ENCODE data around the gene ZNF790.
"Not testable (repeated sequence)": the region's sequence is repeated elsewhere in the genome, so short reads cannot be mapped to it uniquely, and the experiment has no call there.

ZNF790 gene

GRCh38 chr19:36805364-36805763 is 32.8 kb downstream of the ZNF790 start:
- Mint-ChIP-seq H3K4me3 (no peak overlapping the region), H3K4me1 (no peaks in the 10 kb centered on the region), H3K36me3 (peaks cover 30% of the 10 kb centered on the region), H3K27me3 (no peaks in the 10 kb centered on the region), H3K9me3 (peaks cover 54% of the 10 kb centered on the region), H3K27ac (no peak overlapping the region)
- CTCF ChIA-PET: no interaction called here
- DNase-seq: no peak

GRCh38 chr19:36797786-36798108 is 40.4 kb downstream of the ZNF790 start:
- Mint-ChIP-seq H3K4me3 (peak overlapping the region; percentile 87), H3K36me3 (peaks cover 30% of the 10 kb centered on the region), H3K27me3 (no peaks in the 10 kb centered on the region), H3K4me1 (peaks cover 19% of the 10 kb centered on the region), H3K9me3 (peaks cover 44% of the 10 kb centered on the region), H3K27ac (peak overlapping the region; percentile 98)
- no peak for DNase-seq
- CTCF ChIA-PET: no interaction called here

GRCh38 chr19:36796714-36796992 is 41.5 kb downstream of the ZNF790 start:
- DNase-seq: no peak
- Mint-ChIP-seq H3K9me3 (peaks cover 51% of the 10 kb centered on the region), H3K27ac (peak overlapping the region; percentile 98), H3K27me3 (no peaks in the 10 kb centered on the region), H3K4me3 (peak overlapping the region; percentile 87), H3K4me1 (peaks cover 26% of the 10 kb centered on the region), H3K36me3 (peaks cover 30% of the 10 kb centered on the region)
- CTCF ChIA-PET: no interaction called here

- CTCF ChIA-PET, H3K4me1 Mint-ChIP-seq, H3K27me3 Mint-ChIP-seq, H3K27ac Mint-ChIP-seq: not testable (repeated sequence)
- H3K4me3 Mint-ChIP-seq: peak overlapping the region; percentile 12
- DNase-seq: peak; percentile 33
- H3K36me3 Mint-ChIP-seq: peaks cover 11% of the 10 kb centered on the region
- H3K9me3 Mint-ChIP-seq: peaks cover 54% of the 10 kb centered on the region
Measured at GRCh38 chr19:36791420-36792141, 46.6 kb downstream of the ZNF790 start.

GRCh38 chr19:36775768-36776167 is 62.4 kb downstream of the ZNF790 start:
- DNase-seq: no peak
- Mint-ChIP-seq H3K4me3 (no peak overlapping the region), H3K36me3 (peaks cover 28% of the 10 kb centered on the region), H3K27me3 (no peaks in the 10 kb centered on the region), H3K27ac (no peak overlapping the region), H3K9me3 (peaks cover 47% of the 10 kb centered on the region), H3K4me1 (peaks cover 23% of the 10 kb centered on the region)
- CTCF ChIA-PET: no interaction called here

GRCh38 chr19:36773223-36773579 is 65.0 kb downstream of the ZNF790 start:
- Mint-ChIP-seq H3K9me3 (peaks cover 48% of the 10 kb centered on the region), H3K27ac (peak overlapping the region; percentile 94)

GRCh38 chr19:36772311-36773222 is 65.6 kb downstream of the ZNF790 start, which contains the start of gene ZNF850:
TSS of gene ZNF850 (minus strand) at chr19:36772807. CDS start at chr19:36762606, 10,201 bp downstream.
- Mint-ChIP-seq H3K36me3 (peaks cover 40% of the 10 kb centered on the region), H3K4me3 (peak within 1 kb of the TSS; percentile 95), H3K9me3 (peaks cover 45% of the 10 kb centered on the region), H3K27ac (peak within 1 kb of the TSS; percentile 94), H3K4me1 (peaks cover 25% of the 10 kb centered on the region), H3K27me3 (no peaks in the 10 kb centered on the region)
- CTCF ChIA-PET: no interaction called here
- DNase-seq: peak; percentile 97

More at GRCh38 chr19:36773223-36773579, 65.0 kb downstream of the ZNF790 start:
- peak overlapping the region; percentile 95 for H3K4me3 Mint-ChIP-seq
- DNase-seq: no peak
- CTCF ChIA-PET: no interaction called here
- H3K36me3 Mint-ChIP-seq: peaks cover 40% of the 10 kb centered on the region
- H3K4me1 Mint-ChIP-seq: peaks cover 25% of the 10 kb centered on the region
- no peaks in the 10 kb centered on the region for H3K27me3 Mint-ChIP-seq

GRCh38 chr19:36771261-36772231 is 66.6 kb downstream of the ZNF790 start:
- CTCF ChIA-PET: no interaction called here
- Mint-ChIP-seq H3K9me3 (peaks cover 41% of the 10 kb centered on the region), H3K36me3 (peaks cover 42% of the 10 kb centered on the region)

More at GRCh38 chr19:36771261-36772231, 66.6 kb downstream of the ZNF790 start:
- H3K27me3 Mint-ChIP-seq: no peaks in the 10 kb centered on the region
- peak overlapping the region; percentile 95 for H3K4me3 Mint-ChIP-seq
- DNase-seq: peak; percentile 76
- peak overlapping the region; percentile 94 for H3K27ac Mint-ChIP-seq
- peaks cover 25% of the 10 kb centered on the region for H3K4me1 Mint-ChIP-seq

Data from activated naive CD4-positive, alpha-beta T cell treated with anti-CD3 and anti-CD28 coated beads, Interleukin-2, amount 10 ng/mL, durations not matched to agents 7 days and 5 days (primary cell).